ENCODE data around the gene SPOCK1. TPM values are rescaled to one million over a fixed set of nuclear protein-coding genes. Genes with fewer than 3 reads are reported as not detected.

Gene SPOCK1
- polyA plus RNA-seq, 6 donors from 2014 or later: not detected

DNA sequence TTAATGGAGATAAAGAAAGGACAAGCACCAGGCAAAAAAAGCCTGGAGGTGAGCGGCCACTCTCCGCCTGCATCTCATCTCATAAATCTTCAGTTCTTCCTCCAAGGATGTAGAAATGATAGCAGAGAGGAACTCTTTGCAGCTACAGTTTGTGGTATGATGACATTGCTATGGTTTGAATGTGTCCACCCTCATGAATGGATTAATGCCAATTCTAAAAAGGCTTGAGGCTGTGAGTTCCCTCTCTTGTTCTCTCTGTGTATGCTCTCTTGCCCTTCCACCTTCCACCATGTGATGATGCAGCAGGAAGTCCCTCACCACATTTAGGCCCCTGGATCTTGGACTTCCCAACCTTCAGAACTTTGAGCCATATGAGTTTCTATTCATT is 126.4 kb downstream of the SPOCK1 start:
- DNase-seq: no peak
- no peak overlapping the region for H3K27ac Mint-ChIP-seq
- no peaks in the 10 kb centered on the region for H3K4me1 Mint-ChIP-seq
- ATAC-seq (ENCODE audit: low read depth in 2 of 2): no peak
- H3K27me3 Mint-ChIP-seq: peaks cover 0 to 9% (median 6%) of the 10 kb centered on the region in 3 donors
- H3K9me3 Mint-ChIP-seq: no peaks in the 10 kb centered on the region
- H3K4me3 Mint-ChIP-seq: no peak overlapping the region
- H3K36me3 Mint-ChIP-seq: no peaks in the 10 kb centered on the region

DNA sequence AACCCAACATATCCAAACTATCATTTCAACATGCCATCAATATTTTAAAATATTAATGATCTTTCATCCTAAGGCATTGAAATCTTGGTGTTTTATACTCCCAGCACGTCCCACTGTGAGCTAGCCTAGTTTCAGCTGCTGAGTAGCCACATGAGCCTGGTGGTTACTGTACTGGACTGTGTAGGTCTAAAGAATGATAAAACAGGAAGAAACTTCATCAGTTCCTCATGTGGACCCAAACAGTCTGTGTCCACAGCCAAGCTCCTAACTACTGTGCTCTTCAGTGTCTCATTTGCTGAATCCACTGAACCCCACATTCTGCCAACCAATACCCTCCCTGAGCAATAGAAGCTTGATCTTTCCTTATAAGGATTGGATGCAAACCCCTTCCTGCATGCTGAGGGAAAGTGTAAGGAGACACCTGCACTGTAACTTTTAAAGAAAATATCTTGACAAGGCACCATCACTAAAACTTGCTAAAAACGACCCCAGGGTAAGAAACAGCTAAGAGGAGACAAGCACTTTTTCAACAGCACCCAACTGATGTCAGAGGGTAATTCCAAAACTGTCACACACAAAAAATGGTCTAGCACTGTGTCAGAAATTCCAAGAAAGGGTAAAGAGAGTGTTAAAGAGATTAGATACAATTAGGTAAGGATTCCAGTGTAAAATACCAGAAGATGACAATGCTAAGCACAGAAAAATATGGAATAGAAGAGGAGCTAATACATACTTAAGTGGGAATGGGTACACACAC is 126.9 kb downstream of the SPOCK1 start:
- no peaks in the 10 kb centered on the region for H3K4me1 Mint-ChIP-seq
- no peak for ATAC-seq (ENCODE audit: low read depth in 2 of 2)
- H3K27me3 Mint-ChIP-seq: peaks cover 0 to 13% (median 6%) of the 10 kb centered on the region in 3 donors
- no peaks in the 10 kb centered on the region for H3K9me3 Mint-ChIP-seq
- no peak overlapping the region for H3K27ac Mint-ChIP-seq
- H3K4me3 Mint-ChIP-seq: no peak overlapping the region
- DNase-seq: no peak
- H3K36me3 Mint-ChIP-seq: no peaks in the 10 kb centered on the region

DNA sequence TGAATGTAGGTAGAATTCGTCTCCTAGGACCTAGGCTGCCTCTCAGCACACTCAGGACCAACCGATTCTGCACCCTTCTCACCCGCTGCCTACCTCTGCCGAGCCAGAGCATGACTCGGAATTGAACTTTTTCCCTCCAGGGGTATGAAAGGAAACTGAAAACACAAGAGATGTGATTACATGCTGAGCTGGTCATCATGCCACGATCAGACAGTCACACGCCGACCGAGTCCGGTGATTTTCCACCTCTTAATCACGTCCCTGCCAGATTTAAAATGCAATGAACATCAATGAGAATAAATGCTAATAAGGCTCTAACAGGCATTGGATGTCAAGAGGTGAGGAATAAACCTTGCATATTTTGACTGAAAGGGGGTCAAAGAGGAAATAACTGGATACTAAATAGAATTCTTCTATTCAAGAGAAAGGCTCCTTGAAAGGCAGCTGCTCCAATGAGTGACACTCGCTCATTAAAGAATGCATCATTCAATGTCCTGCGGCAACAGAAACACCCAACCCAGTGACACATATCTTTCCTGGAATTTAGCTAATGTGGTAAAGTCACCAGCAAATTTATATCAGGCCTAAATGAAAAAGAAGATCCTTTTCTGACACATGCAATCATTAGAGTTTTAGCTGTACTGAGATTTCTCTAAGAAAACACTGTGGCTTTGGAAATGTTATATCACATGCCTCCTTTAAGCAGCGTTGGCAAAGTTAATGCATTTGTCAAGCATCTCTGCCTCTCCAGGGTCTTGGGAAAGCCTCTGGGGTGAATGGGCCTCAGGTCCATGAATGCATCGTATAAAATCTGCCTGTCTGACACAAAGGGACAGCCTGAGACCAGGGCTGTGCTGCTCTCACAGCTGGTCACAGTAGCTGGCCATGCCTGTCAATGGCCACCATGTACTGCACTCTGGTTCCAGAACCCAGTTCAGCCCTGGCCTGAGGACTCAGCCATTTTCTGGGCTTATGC is 128.7 kb downstream of the SPOCK1 start:
- H3K9me3 Mint-ChIP-seq: no peaks in the 10 kb centered on the region
- ATAC-seq (ENCODE audit: low read depth in 2 of 2): no peak
- H3K27ac Mint-ChIP-seq: no peak overlapping the region
- H3K27me3 Mint-ChIP-seq: peaks cover 0 to 13% (median 6%) of the 10 kb centered on the region in 3 donors
- H3K4me1 Mint-ChIP-seq: no peaks in the 10 kb centered on the region
- no peaks in the 10 kb centered on the region for H3K36me3 Mint-ChIP-seq
- H3K4me3 Mint-ChIP-seq: no peak overlapping the region
- DNase-seq: no peak

DNA sequence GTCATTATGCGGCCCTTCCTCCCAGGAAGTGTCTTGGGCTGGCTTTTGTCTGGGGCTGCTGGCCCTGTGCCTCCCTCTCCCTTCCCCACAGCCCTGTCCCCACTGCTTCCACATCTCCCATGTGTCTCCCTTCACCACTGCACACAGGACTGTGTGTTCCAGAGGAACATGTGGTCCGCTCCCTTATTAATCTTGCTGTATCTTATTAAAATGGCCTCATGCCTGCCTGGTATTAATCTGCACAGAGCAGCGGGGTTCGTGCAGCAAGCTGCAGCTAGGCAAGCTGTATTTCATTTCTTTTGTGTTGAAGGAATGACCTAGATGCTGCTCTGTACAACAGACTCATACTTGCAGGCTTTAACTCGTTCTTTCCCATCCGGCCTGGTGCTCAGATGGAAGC is 130.5 kb downstream of the SPOCK1 start:
- ATAC-seq (ENCODE audit: low read depth in 2 of 2) (no peak), DNase-seq (no peak)
- no peaks in the 10 kb centered on the region for H3K36me3 Mint-ChIP-seq
- H3K4me3 Mint-ChIP-seq: no peak overlapping the region
- H3K4me1 Mint-ChIP-seq: no peaks in the 10 kb centered on the region
- H3K27me3 Mint-ChIP-seq: peaks cover 0 to 13% (median 3%) of the 10 kb centered on the region in 3 donors
- no peaks in the 10 kb centered on the region for H3K9me3 Mint-ChIP-seq
- no peak overlapping the region for H3K27ac Mint-ChIP-seq

DNA sequence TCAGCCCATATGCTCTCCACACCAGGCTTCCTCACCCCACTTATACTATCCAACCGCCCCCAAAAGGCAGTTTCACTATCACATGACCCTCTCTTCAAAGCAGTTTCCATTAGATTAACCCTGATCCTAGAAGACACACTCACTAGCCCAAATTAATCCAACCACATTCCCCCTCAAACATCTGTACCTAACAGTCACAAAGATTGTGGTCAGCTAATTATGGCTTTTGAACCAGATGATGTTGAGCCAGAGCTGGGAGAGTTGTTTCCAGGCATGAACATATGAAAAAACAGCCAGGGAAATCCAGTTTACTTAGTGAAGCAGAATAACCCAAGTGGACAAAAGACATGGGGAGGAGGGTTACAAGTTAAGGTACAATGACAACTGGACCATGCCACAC is 131.2 kb downstream of the SPOCK1 start:
- H3K27ac Mint-ChIP-seq: no peak overlapping the region
- H3K36me3 Mint-ChIP-seq: no peaks in the 10 kb centered on the region
- H3K4me1 Mint-ChIP-seq: no peaks in the 10 kb centered on the region
- H3K4me3 Mint-ChIP-seq: no peak overlapping the region
- no peaks in the 10 kb centered on the region for H3K9me3 Mint-ChIP-seq
- no peak for DNase-seq
- no peak for ATAC-seq (ENCODE audit: low read depth in 2 of 2)
- peaks cover 0 to 13% (median 3%) of the 10 kb centered on the region in 3 donors for H3K27me3 Mint-ChIP-seq

DNA sequence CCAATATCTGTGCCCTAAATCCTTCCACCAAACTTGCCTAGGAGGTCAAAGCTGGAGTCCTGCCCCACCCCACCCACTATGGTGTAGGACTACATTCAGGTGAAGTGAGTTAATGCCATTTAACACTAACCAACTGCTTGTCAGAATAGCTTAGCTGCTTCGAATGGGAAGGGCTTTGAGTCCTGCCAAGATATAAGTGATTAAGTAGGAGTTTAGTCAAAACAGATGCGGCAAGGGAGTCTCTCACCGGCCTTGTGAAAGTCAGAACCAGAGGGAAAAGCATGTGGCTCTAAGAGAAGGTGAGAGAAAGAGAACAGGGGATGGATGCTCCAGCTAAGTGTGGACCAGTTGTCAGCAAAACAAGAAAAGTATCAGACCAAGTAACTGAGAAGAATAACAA is 132.6 kb downstream of the SPOCK1 start:
- no peaks in the 10 kb centered on the region for H3K36me3 Mint-ChIP-seq
- ATAC-seq (ENCODE audit: low read depth in 2 of 2): no peak
- DNase-seq: no peak
- no peak overlapping the region for H3K4me3 Mint-ChIP-seq
- no peak overlapping the region for H3K27ac Mint-ChIP-seq
- H3K4me1 Mint-ChIP-seq: no peaks in the 10 kb centered on the region
- no peaks in the 10 kb centered on the region for H3K9me3 Mint-ChIP-seq
- H3K27me3 Mint-ChIP-seq: peaks cover 0 to 10% (median 3%) of the 10 kb centered on the region in 3 donors

DNA sequence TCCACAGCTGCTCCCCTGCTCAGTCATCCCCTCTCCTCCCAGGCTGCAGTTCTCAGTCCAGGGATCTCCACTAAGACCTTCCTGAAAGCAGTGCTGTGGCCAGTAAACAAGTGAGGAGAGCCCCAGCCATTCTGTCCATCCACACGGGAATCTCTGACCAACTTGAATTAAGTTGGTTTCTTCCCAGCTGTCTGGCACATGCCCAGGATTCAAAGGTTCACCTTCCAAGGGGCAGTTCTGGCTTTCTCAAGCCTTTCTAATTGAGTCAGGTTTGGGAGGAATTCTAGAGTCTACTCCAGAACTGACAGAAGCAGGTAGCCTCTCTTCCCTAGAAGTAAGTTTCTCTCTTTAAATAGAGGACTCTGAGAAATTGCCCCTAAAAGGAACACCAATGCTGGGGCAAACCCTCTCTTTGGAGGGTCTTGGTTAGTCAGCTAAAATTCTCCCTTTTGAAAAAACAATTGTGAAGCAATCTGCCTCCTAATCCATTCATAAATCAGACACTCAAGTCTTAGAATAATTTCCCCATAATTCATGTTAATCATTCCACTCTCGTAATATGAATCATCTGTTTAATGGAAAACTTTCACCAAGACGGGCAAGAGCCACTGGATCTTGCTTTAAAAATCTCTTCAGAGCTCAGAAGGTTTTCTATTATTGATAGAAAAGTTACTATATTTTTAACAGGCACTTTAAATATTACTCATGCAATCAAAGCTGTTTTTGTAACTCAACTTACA is 133.8 kb downstream of the SPOCK1 start:
- no peak overlapping the region for H3K4me3 Mint-ChIP-seq
- ATAC-seq (ENCODE audit: low read depth in 2 of 2) (no peak), DNase-seq (no peak)
- no peaks in the 10 kb centered on the region for H3K9me3 Mint-ChIP-seq
- no peaks in the 10 kb centered on the region for H3K36me3 Mint-ChIP-seq
- H3K27ac Mint-ChIP-seq: no peak overlapping the region
- no peaks in the 10 kb centered on the region for H3K4me1 Mint-ChIP-seq
- H3K27me3 Mint-ChIP-seq: peaks cover 0 to 15% (median 3%) of the 10 kb centered on the region in 3 donors

DNA sequence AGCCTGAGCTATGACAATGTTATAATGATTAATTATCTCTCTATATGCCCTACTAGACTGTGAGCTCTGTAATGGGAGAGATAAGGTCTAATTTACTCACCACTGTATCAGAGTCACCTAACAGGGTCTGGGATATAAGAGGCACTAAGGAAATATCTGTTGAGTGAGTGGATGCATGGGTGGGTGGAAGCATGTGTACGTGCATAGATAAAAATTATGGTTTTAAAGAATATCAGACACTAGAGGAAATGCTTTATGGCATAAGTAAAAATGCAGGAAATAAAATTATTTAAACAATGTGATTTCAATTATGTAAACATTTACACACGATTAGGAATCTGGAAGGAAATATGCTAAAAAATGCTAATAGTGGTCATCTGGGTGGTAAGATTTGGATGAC is 137.8 kb downstream of the SPOCK1 start:
- H3K4me1 Mint-ChIP-seq: no peaks in the 10 kb centered on the region
- H3K27me3 Mint-ChIP-seq: peaks cover 3 to 14% (median 11%) of the 10 kb centered on the region in 3 donors
- no peak for DNase-seq
- no peak overlapping the region for H3K27ac Mint-ChIP-seq
- no peak overlapping the region for H3K4me3 Mint-ChIP-seq
- H3K9me3 Mint-ChIP-seq: peaks cover 0 to 4% (median 0%) of the 10 kb centered on the region in 7 donors
- H3K36me3 Mint-ChIP-seq: no peaks in the 10 kb centered on the region
- ATAC-seq (ENCODE audit: low read depth in 2 of 2): no peak

DNA sequence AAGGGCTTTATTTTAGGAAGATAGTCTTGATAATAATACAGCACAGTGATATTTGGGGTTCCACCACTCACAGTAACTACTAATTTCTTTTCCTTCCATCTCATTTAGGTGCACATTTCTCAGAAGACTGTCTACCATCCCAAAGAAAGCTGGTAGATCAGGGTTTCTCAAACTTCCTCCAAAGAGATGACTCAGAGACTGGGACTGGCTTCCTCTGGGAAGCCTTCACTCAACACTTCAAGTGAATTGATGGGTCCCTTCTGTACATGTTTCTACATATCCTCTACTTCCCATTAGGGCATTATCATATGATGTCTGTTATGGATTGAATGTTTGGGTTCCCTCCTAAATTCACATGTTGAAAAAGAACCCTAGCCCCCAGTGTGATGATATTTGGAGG is 138.5 kb downstream of the SPOCK1 start:
- Mint-ChIP-seq H3K9me3 (peaks cover 0 to 4% (median 0%) of the 10 kb centered on the region in 7 donors), H3K4me3 (no peak overlapping the region), H3K36me3 (no peaks in the 10 kb centered on the region), H3K27me3 (peaks cover 3 to 17% (median 11%) of the 10 kb centered on the region in 3 donors), H3K27ac (no peak overlapping the region), H3K4me1 (no peaks in the 10 kb centered on the region)
- no peak for ATAC-seq (ENCODE audit: low read depth in 2 of 2)
- no peak for DNase-seq

DNA sequence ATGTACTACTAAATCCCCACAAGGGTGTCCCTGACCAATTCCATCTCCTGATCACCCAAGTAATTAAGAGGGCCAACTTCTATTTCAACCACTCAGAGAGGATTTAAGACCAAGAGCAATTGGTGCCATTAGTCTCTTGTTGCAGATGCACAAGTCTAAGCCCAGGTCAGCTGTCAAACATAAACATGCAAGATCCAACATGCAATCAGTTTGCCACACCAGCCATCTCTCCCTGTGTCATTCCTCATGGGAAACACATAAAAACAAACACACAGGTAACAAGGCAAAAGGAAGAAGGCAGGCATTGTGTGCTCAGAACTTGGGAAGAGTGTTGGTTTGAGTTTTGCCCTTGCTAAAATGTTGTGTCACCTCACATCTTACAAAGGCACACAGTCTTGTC is 139.2 kb downstream of the SPOCK1 start:
- no peak overlapping the region for H3K4me3 Mint-ChIP-seq
- no peaks in the 10 kb centered on the region for H3K4me1 Mint-ChIP-seq
- DNase-seq: no peak

DNA sequence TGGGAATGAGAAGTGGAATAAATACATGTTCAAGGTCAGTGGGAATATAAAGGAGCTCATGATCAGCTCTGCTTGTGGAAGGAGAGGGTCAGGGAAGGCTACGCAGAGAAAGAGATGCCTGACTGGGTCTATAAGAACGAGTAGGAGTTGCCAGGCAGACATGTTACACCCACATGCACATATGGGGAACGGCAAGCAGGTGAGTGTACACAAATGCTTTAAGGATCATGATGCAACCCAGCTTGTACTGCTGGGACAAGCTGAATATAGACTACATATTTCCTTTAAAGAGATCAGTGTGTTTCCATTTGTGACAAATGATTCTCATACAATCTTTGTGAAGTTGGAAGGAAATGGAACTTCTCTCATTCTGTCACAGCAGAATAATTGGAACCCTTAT is 141.7 kb downstream of the SPOCK1 start:
- Mint-ChIP-seq H3K4me1 (no peaks in the 10 kb centered on the region), H3K9me3 (peaks cover 0 to 13% (median 3%) of the 10 kb centered on the region in 7 donors), H3K36me3 (no peaks in the 10 kb centered on the region), H3K27me3 (peaks cover 0 to 26% (median 20%) of the 10 kb centered on the region in 3 donors), H3K27ac (no peak overlapping the region), H3K4me3 (no peak overlapping the region)
- DNase-seq (no peak), ATAC-seq (ENCODE audit: low read depth in 2 of 2) (no peak)

More for the DNA sequence above, 139.2 kb downstream of the SPOCK1 start:
- H3K27me3 Mint-ChIP-seq: peaks cover 3 to 19% (median 11%) of the 10 kb centered on the region in 3 donors
- ATAC-seq (ENCODE audit: low read depth in 2 of 2): no peak
- no peak overlapping the region for H3K27ac Mint-ChIP-seq
- H3K36me3 Mint-ChIP-seq: no peaks in the 10 kb centered on the region
- peaks cover 0 to 4% (median 0%) of the 10 kb centered on the region in 7 donors for H3K9me3 Mint-ChIP-seq

DNA sequence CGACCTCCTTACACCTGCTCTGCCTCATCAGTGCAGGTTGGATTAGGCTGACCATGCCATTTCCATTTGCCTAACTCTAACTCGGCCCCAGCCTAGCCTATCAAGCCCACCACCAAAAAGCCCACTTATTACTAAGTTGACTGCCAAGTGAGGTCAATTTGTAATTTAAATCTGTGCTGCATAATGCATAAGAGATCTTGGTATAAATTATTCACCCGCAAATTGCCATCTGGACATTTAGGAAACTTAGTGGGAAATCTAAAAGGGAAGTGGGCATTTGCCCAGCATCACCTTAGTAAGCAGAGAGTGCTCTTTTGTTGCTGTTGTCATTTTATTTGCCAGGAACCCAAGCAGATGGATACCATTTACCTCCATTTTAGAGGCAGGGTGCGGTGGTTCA is 143.0 kb downstream of the SPOCK1 start:
- Mint-ChIP-seq H3K9me3 (peaks cover 0 to 13% (median 3%) of the 10 kb centered on the region in 7 donors), H3K27me3 (peaks cover 0 to 26% (median 20%) of the 10 kb centered on the region in 3 donors), H3K27ac (no peak overlapping the region), H3K4me1 (no peaks in the 10 kb centered on the region), H3K4me3 (no peak overlapping the region), H3K36me3 (no peaks in the 10 kb centered on the region)
- ATAC-seq (ENCODE audit: low read depth in 2 of 2): no peak
- DNase-seq: no peak

DNA sequence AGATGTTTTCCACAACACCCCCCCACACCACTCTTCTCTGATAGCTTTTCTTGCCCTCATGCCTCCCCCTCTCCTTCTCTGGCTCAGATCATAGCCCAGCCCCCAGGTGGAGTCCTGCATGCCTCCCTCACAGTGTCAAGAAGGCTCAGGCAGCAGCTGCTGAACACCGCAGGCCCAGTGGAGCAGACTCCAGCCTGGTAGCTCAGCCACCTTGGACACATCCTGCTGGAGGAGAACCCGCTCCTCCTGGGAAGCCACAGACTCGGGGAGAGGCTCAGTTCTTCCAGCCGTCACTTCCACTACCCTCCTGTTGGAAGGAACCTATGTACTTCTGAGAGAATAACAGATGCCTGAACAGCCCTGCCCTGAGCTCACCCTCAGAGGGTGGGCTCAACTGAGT is 143.4 kb downstream of the SPOCK1 start:
- Mint-ChIP-seq H3K36me3 (no peaks in the 10 kb centered on the region), H3K27me3 (peaks cover 0 to 23% (median 20%) of the 10 kb centered on the region in 3 donors), H3K4me3 (no peak overlapping the region), H3K4me1 (no peaks in the 10 kb centered on the region), H3K27ac (no peak overlapping the region), H3K9me3 (peaks cover 0 to 13% (median 3%) of the 10 kb centered on the region in 7 donors)
- no peak for ATAC-seq (ENCODE audit: low read depth in 2 of 2)
- DNase-seq: no peak
